SK-N-SH (cell line): Measurements from ENCODE around the gene CAPSL. TPM values are rescaled to one million over a fixed set of nuclear protein-coding genes. Genes with fewer than 3 reads are reported as not detected.

Source experiments
- CTCF ChIA-PET: fragments of 300-600, 350-600 bp; formaldehyde crosslinking; extraction: SDS; loops from one replicate; lab custom pipeline; 2021; lab: Yijun Ruan, JAX
- POLR2A ChIA-PET: fragments of 350-600 bp; sonication (Branson Sonifier 250); formaldehyde crosslinking; extraction: SDS; loops from one replicate; lab custom pipeline; 2020; ENCODE audit warnings: antibody characterized with exemption, inconsistent platforms; lab: Yijun Ruan, JAX
- DNase-seq: peaks from one replicate; pipeline ENCODE4 v3.0.0; 2012
- H2AFZ ChIP-seq: fragments of 200-600 bp; sonication (generic); 2 replicates; pipeline ENCODE4 v1.8.1; 2016; ENCODE audit warnings: antibody characterized with exemption, mild to moderate bottlenecking, low read depth
- H3F3A ChIP-seq: fragments of 200-600 bp; sonication (generic); replicated peaks from 2 replicates; pipeline ENCODE3; 2016; ENCODE audit warnings: antibody characterized with exemption, mild to moderate bottlenecking; ENCODE audit not compliant: insufficient read depth
- H3K27ac ChIP-seq, 2 experiments: fragments of 200-500 bp in 1 of 2; fragments of 200-600 bp in 1 of 2; sonication (Bioruptor generic) in 1 of 2; sonication (generic), shearing (Covaris generic) in 1 of 2; 2 replicates each; pipeline versions ENCODE4 v1.5.1 to v1.6.1; 2014 to 2016; ENCODE audit warnings: low read depth in 2 of 2, inconsistent platforms in 1 of 2, low read length in 1 of 2, mild to moderate bottlenecking in 1 of 2, mixed read lengths in 1 of 2
- H3K27me3 ChIP-seq: fragments of 200-600 bp; sonication (generic), shearing (Covaris generic); 2 replicates; pipeline ENCODE4 v1.6.1; 2016; ENCODE audit warnings: mixed run types; ENCODE audit not compliant: insufficient read depth
- H3K36me3 ChIP-seq, 2 experiments: fragments of 200-500 bp in 1 of 2; fragments of 200-600 bp in 1 of 2; sonication (Bioruptor generic) in 1 of 2; sonication (generic) in 1 of 2; replicated peaks in 1 of 2; 2 replicates each; pipeline versions ENCODE3 to v1.5.1; 2014 to 2016; ENCODE audit warnings: low read length in 1 of 2, mild to moderate bottlenecking in 1 of 2; ENCODE audit not compliant: insufficient read depth in 2 of 2, control insufficient read depth in 1 of 2
- H3K4me1 ChIP-seq, 2 experiments: fragments of 200-500 bp in 1 of 2; fragments of 200-600 bp in 1 of 2; sonication (Bioruptor generic) in 1 of 2; sonication (generic), shearing (Covaris generic) in 1 of 2; 2 replicates each; pipeline versions ENCODE4 v1.5.1 to v1.6.1; 2014 to 2016; ENCODE audit warnings: low read depth in 1 of 2, low read length in 1 of 2, mixed run types in 1 of 2; ENCODE audit not compliant: insufficient read depth in 2 of 2, control insufficient read depth in 1 of 2
- H3K4me2 ChIP-seq: fragments of 200-600 bp; sonication (generic), shearing (Covaris generic); 2 replicates; pipeline ENCODE4 v1.6.1; 2017; ENCODE audit warnings: mixed run types
- H3K4me3 ChIP-seq, 2 experiments: fragments of 200-500 bp in 1 of 2; fragments of 200-600 bp in 1 of 2; sonication (Bioruptor generic) in 1 of 2; sonication (generic), shearing (Covaris generic) in 1 of 2; 2 replicates each; pipeline versions ENCODE4 v1.5.1 to v1.8.1; 2014 to 2016; ENCODE audit warnings: low read depth in 2 of 2, inconsistent platforms in 1 of 2, low read length in 1 of 2, mild to moderate bottlenecking in 1 of 2, mixed read lengths in 1 of 2, moderate library complexity in 1 of 2
- H3K79me2 ChIP-seq: fragments of 200-600 bp; sonication (generic); 2 replicates; pipeline ENCODE4 v1.8.1; 2017; ENCODE audit warnings: mild to moderate bottlenecking; ENCODE audit not compliant: insufficient read depth
- H3K9ac ChIP-seq: fragments of 200-600 bp; sonication (generic); 2 replicates; pipeline ENCODE4 v1.6.1; 2017; ENCODE audit warnings: mixed run types
- H3K9me2 ChIP-seq: fragments of 200-600 bp; sonication (generic); 2 replicates; pipeline ENCODE4 v1.6.1; 2017; ENCODE audit warnings: mixed run types
- H3K9me3 ChIP-seq: fragments of 200-600 bp; sonication (generic); 2 replicates; pipeline ENCODE4 v1.6.1; 2017; ENCODE audit warnings: mixed run types, mild to moderate bottlenecking, moderate library complexity
- H4K20me1 ChIP-seq: fragments of 200-600 bp; sonication (generic); 2 replicates; pipeline ENCODE4 v1.6.1; 2017; ENCODE audit warnings: mild to moderate bottlenecking, mixed run types; ENCODE audit not compliant: insufficient read depth
- CHD2 ChIP-seq: fragments of 150-350 bp; IDR thresholded peaks from 2 replicates; pipeline ENCODE4 v1.6.1; 2018; ENCODE audit warnings: low read length; ENCODE audit not compliant: partially characterized antibody
- ELF1 ChIP-seq: IDR thresholded peaks from 2 replicates; pipeline ENCODE4 v1.4.0; 2012
- EP300 ChIP-seq, 2 experiments: IDR thresholded peaks; 2 replicates each; pipeline versions ENCODE4 v1.4.0 to v1.6.1; 2012; ENCODE audit warnings: borderline replicate concordance in 1 of 2, low read depth in 1 of 2, low read length in 1 of 2
- GABPA ChIP-seq: IDR thresholded peaks from 2 replicates; pipeline ENCODE4 v1.4.0; 2012; ENCODE audit warnings: low read depth, mild to moderate bottlenecking
- GATA2 ChIP-seq: sonication (generic); formaldehyde crosslinking; IDR thresholded peaks from 2 replicates; pipeline ENCODE4 v1.5.0; 2020; ENCODE audit warnings: mild to moderate bottlenecking, missing genetic modification reagents
- JUND ChIP-seq: IDR thresholded peaks from 2 replicates; pipeline ENCODE4 v1.4.0; 2012
- MAX ChIP-seq: IDR thresholded peaks from 2 replicates; pipeline ENCODE4 v1.4.0; 2012; ENCODE audit warnings: low read depth
- MEF2A ChIP-seq: IDR thresholded peaks from 2 replicates; pipeline ENCODE4 v1.4.0; 2012; ENCODE audit warnings: low read depth, borderline replicate concordance
- MXI1 ChIP-seq: IDR thresholded peaks from 2 replicates; pipeline ENCODE4 v1.6.1; 2012; ENCODE audit warnings: mild to moderate bottlenecking, low read depth, low read length, improper control_type of control experiment
- NFIC ChIP-seq: IDR thresholded peaks from 2 replicates; pipeline ENCODE4 v1.4.0; 2012; ENCODE audit warnings: borderline replicate concordance
- NRF1 ChIP-seq: IDR thresholded peaks from 2 replicates; pipeline ENCODE4 v1.6.1; 2012; ENCODE audit warnings: low read depth, mild to moderate bottlenecking, low read length
- POLR2AphosphoS5 ChIP-seq: IDR thresholded peaks from 2 replicates; pipeline ENCODE4 v1.6.1; 2012; ENCODE audit warnings: low read depth, low read length
- RCOR1 ChIP-seq: fragments of 150-350 bp; IDR thresholded peaks from 2 replicates; pipeline ENCODE4 v1.6.1; 2017; ENCODE audit warnings: antibody characterized with exemption, low read length
- RXRA ChIP-seq: IDR thresholded peaks from 2 replicates; pipeline ENCODE4 v1.4.0; 2012; ENCODE audit warnings: low read depth, mild to moderate bottlenecking, borderline replicate concordance
- SIN3A ChIP-seq: IDR thresholded peaks from 2 replicates; pipeline ENCODE4 v1.6.1; 2012; ENCODE audit warnings: low read depth, mild to moderate bottlenecking, low read length, moderate library complexity, borderline replicate concordance
- SMC3 ChIP-seq: IDR thresholded peaks from 2 replicates; pipeline ENCODE4 v1.6.1; 2012; ENCODE audit warnings: low read depth, low read length, improper control_type of control experiment
- TAF1 ChIP-seq: IDR thresholded peaks from 2 replicates; pipeline ENCODE4 v1.6.1; 2012; ENCODE audit warnings: low read depth, mild to moderate bottlenecking, low read length, moderate library complexity, borderline replicate concordance
- TEAD4 ChIP-seq: IDR thresholded peaks from 2 replicates; pipeline ENCODE4 v1.4.0; 2012; ENCODE audit warnings: mild to moderate bottlenecking, borderline replicate concordance; ENCODE audit not compliant: insufficient read depth
- YY1 ChIP-seq: IDR thresholded peaks from 2 replicates; pipeline ENCODE4 v1.4.0; 2012; ENCODE audit warnings: low read depth, mild to moderate bottlenecking
- WGBS: methylation state at CpG from one replicate; pipeline ENCODE4 v1.1.6; 2017; ENCODE audit warnings: low lambda C conversion rate; 5-methylcytosine and 5-hydroxymethylcytosine counted together
- polyA plus RNA-seq, 3 experiments: library from polyadenylated mRNA; depleted of rRNA; stranded (reverse); fragments of >200 nt; gene quantifications; 2 replicates each; pipeline ENCODE4 v1.2.3, GENCODE V29; 2012
- TF ChIP-seq, protein P1 (sequence below): fragments of 200-600 bp; sonication (generic); IDR thresholded peaks from 2 replicates; pipeline ENCODE4 v1.6.1; 2017; ENCODE audit warnings: antibody characterized with exemption, mild to moderate bottlenecking, moderate library complexity
- TF ChIP-seq, protein P2 (sequence below): fragments of 150-350 bp; IDR thresholded peaks from 2 replicates; pipeline ENCODE4 v1.6.1; 2017; ENCODE audit warnings: antibody characterized with exemption, low read length, low read depth, borderline replicate concordance

CAPSL gene
- polyA plus RNA-seq, 1 of the 3 experiments (the other 2 are of a cell fraction), result 0.23 TPM

DNA sequence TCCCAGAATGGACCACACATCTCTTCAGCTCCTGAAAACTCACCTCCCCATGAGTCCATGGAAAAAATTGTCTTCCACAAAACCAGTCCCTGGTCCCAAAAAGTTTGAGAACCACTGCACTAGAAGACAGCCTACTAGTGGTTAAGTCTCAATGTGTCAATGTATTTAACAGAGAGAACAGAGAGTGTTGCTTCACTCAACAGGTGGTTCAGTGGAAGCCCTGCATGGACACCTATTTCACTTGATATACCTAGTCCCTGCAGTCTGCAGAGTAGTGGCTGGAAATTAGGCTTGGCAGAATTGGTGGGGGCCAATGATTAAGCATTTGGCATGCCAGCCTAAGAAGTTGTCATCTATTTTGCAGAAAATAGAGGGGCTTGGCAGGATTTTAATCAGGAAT is 58.8 kb downstream of the CAPSL start (continued):
- no peak for TF ChIP-seq NFIC
- no peak for TF ChIP-seq GATA2
- TF ChIP-seq, all 33 proteins: peak for 0

- no peaks in the 10 kb centered on the region for H3F3A ChIP-seq
- DNase-seq, result no peak
- WGBS, result 74% methylated on average over 2 of the region's 2 CpGs
Measured at GRCh38 chr5:35879096-35879495, 59.3 kb downstream of the CAPSL start.

DNA sequence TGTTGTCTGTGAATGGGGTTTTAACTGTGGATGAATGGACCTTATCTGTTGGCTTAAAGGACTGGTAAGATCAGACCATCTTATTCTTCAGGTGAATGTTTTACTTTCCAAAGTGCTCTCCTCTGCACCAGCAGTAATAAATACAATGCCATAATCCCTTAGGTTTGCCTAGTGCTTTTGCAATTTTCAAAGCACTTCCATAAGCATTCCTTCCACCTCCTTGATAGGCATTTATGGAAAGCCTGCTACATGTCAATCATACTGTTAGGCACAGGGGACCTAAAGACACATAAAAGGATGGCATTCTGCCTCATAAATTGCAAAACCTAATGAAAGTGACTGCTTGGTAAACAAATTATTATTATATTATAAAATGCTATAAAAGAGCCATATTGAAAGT is 60.3 kb downstream of the CAPSL start:
- Histone ChIP-seq H2AFZ (no peak overlapping the region), H3K4me3 (no peak overlapping the region), H3K9ac (no peak overlapping the region), H3K9me3 (no peaks in the 10 kb centered on the region), H3K4me2 (no peak overlapping the region), H3K36me3 (no peaks in the 10 kb centered on the region), H4K20me1 (no peaks in the 10 kb centered on the region), H3K79me2 (no peaks in the 10 kb centered on the region), H3K27ac (no peak overlapping the region), H3K9me2 (no peaks in the 10 kb centered on the region), H3K4me1 (no peaks in the 10 kb centered on the region), H3K27me3 (no peaks in the 10 kb centered on the region), H3F3A (no peaks in the 10 kb centered on the region)
- DNase-seq, result no peak
- ChIA-PET POLR2A (no interaction called here), CTCF (no interaction called here)
- TF ChIP-seq MEF2A (no peak), GABPA (no peak), TAF1 (no peak), YY1 (no peak), ELF1 (no peak), CHD2 (no peak), JUND (no peak), SIN3A (no peak), NFIC (no peak), MAX (no peak), NRF1 (no peak), RXRA (no peak), GATA2 (no peak), SMC3 (no peak), POLR2AphosphoS5 (no peak), RCOR1 (no peak), MXI1 (no peak)

More at GRCh38 chr5:35879096-35879495, 59.3 kb downstream of the CAPSL start:
- no peaks in the 10 kb centered on the region for H3K27me3 ChIP-seq
- H3K36me3 ChIP-seq, result no peaks in the 10 kb centered on the region
- no peak overlapping the region for H2AFZ ChIP-seq
- no peaks in the 10 kb centered on the region for H3K79me2 ChIP-seq
- H3K27ac ChIP-seq, result no peak overlapping the region
- ChIA-PET CTCF (no interaction called here), POLR2A (no interaction called here)
- no peak overlapping the region for H3K4me2 ChIP-seq
- no peaks in the 10 kb centered on the region for H4K20me1 ChIP-seq
- H3K9ac ChIP-seq, result no peak overlapping the region
- 0 out of 4 replicates have a peak, but pooled peaks cover 0 to 6% of the 10 kb centered on the region in 2 experiments for H3K4me1 ChIP-seq
- TF ChIP-seq TAF1 (no peak), CHD2 (no peak), JUND (no peak), NFIC (no peak), POLR2AphosphoS5 (no peak), EP300 (IDR thresholded peaks at IDR 0.05; ENCODE audit: borderline replicate concordance in 1 of 2, low read depth in 1 of 2, low read length in 1 of 2) (no peak), YY1 (no peak), MAX (no peak), TEAD4 (no peak), SMC3 (no peak), NRF1 (no peak), GABPA (no peak)
- TF ChIP-seq, protein P1, sequence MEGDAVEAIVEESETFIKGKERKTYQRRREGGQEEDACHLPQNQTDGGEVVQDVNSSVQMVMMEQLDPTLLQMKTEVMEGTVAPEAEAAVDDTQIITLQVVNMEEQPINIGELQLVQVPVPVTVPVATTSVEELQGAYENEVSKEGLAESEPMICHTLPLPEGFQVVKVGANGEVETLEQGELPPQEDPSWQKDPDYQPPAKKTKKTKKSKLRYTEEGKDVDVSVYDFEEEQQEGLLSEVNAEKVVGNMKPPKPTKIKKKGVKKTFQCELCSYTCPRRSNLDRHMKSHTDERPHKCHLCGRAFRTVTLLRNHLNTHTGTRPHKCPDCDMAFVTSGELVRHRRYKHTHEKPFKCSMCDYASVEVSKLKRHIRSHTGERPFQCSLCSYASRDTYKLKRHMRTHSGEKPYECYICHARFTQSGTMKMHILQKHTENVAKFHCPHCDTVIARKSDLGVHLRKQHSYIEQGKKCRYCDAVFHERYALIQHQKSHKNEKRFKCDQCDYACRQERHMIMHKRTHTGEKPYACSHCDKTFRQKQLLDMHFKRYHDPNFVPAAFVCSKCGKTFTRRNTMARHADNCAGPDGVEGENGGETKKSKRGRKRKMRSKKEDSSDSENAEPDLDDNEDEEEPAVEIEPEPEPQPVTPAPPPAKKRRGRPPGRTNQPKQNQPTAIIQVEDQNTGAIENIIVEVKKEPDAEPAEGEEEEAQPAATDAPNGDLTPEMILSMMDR, result no peak
- TF ChIP-seq, protein P2, sequence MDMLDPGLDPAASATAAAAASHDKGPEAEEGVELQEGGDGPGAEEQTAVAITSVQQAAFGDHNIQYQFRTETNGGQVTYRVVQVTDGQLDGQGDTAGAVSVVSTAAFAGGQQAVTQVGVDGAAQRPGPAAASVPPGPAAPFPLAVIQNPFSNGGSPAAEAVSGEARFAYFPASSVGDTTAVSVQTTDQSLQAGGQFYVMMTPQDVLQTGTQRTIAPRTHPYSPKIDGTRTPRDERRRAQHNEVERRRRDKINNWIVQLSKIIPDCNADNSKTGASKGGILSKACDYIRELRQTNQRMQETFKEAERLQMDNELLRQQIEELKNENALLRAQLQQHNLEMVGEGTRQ, result no peak
- H3K9me2 ChIP-seq, result no peaks in the 10 kb centered on the region
- H3K4me3 ChIP-seq, result no peak overlapping the region
- no peaks in the 10 kb centered on the region for H3K9me3 ChIP-seq
